SK-N-SH (cell line): Measurements from ENCODE around the gene ERC2. TPM values are rescaled to one million over a fixed set of nuclear protein-coding genes. Genes with fewer than 3 reads are reported as not detected.

Source experiments
- CTCF ChIA-PET: fragments of 300-600, 350-600 bp; formaldehyde crosslinking; extraction: SDS; loops from one replicate; lab custom pipeline; 2021; lab: Yijun Ruan, JAX
- POLR2A ChIA-PET: fragments of 350-600 bp; sonication (Branson Sonifier 250); formaldehyde crosslinking; extraction: SDS; loops from one replicate; lab custom pipeline; 2020; ENCODE audit warnings: antibody characterized with exemption, inconsistent platforms; lab: Yijun Ruan, JAX
- DNase-seq: peaks from one replicate; pipeline ENCODE4 v3.0.0; 2012
- H2AFZ ChIP-seq: fragments of 200-600 bp; sonication (generic); 2 replicates; pipeline ENCODE4 v1.8.1; 2016; ENCODE audit warnings: antibody characterized with exemption, mild to moderate bottlenecking, low read depth
- H3F3A ChIP-seq: fragments of 200-600 bp; sonication (generic); replicated peaks from 2 replicates; pipeline ENCODE3; 2016; ENCODE audit warnings: antibody characterized with exemption, mild to moderate bottlenecking; ENCODE audit not compliant: insufficient read depth
- H3K27ac ChIP-seq, 2 experiments: fragments of 200-500 bp in 1 of 2; fragments of 200-600 bp in 1 of 2; sonication (Bioruptor generic) in 1 of 2; sonication (generic), shearing (Covaris generic) in 1 of 2; 2 replicates each; pipeline versions ENCODE4 v1.5.1 to v1.6.1; 2014 to 2016; ENCODE audit warnings: low read depth in 2 of 2, inconsistent platforms in 1 of 2, low read length in 1 of 2, mild to moderate bottlenecking in 1 of 2, mixed read lengths in 1 of 2
- H3K27me3 ChIP-seq: fragments of 200-600 bp; sonication (generic), shearing (Covaris generic); 2 replicates; pipeline ENCODE4 v1.6.1; 2016; ENCODE audit warnings: mixed run types; ENCODE audit not compliant: insufficient read depth
- H3K36me3 ChIP-seq, 2 experiments: fragments of 200-500 bp in 1 of 2; fragments of 200-600 bp in 1 of 2; sonication (Bioruptor generic) in 1 of 2; sonication (generic) in 1 of 2; replicated peaks in 1 of 2; 2 replicates each; pipeline versions ENCODE3 to v1.5.1; 2014 to 2016; ENCODE audit warnings: low read length in 1 of 2, mild to moderate bottlenecking in 1 of 2; ENCODE audit not compliant: insufficient read depth in 2 of 2, control insufficient read depth in 1 of 2
- H3K4me1 ChIP-seq, 2 experiments: fragments of 200-500 bp in 1 of 2; fragments of 200-600 bp in 1 of 2; sonication (Bioruptor generic) in 1 of 2; sonication (generic), shearing (Covaris generic) in 1 of 2; 2 replicates each; pipeline versions ENCODE4 v1.5.1 to v1.6.1; 2014 to 2016; ENCODE audit warnings: low read depth in 1 of 2, low read length in 1 of 2, mixed run types in 1 of 2; ENCODE audit not compliant: insufficient read depth in 2 of 2, control insufficient read depth in 1 of 2
- H3K4me2 ChIP-seq: fragments of 200-600 bp; sonication (generic), shearing (Covaris generic); 2 replicates; pipeline ENCODE4 v1.6.1; 2017; ENCODE audit warnings: mixed run types
- H3K4me3 ChIP-seq, 2 experiments: fragments of 200-500 bp in 1 of 2; fragments of 200-600 bp in 1 of 2; sonication (Bioruptor generic) in 1 of 2; sonication (generic), shearing (Covaris generic) in 1 of 2; 2 replicates each; pipeline versions ENCODE4 v1.5.1 to v1.8.1; 2014 to 2016; ENCODE audit warnings: low read depth in 2 of 2, inconsistent platforms in 1 of 2, low read length in 1 of 2, mild to moderate bottlenecking in 1 of 2, mixed read lengths in 1 of 2, moderate library complexity in 1 of 2
- H3K79me2 ChIP-seq: fragments of 200-600 bp; sonication (generic); 2 replicates; pipeline ENCODE4 v1.8.1; 2017; ENCODE audit warnings: mild to moderate bottlenecking; ENCODE audit not compliant: insufficient read depth
- H3K9ac ChIP-seq: fragments of 200-600 bp; sonication (generic); 2 replicates; pipeline ENCODE4 v1.6.1; 2017; ENCODE audit warnings: mixed run types
- H3K9me2 ChIP-seq: fragments of 200-600 bp; sonication (generic); 2 replicates; pipeline ENCODE4 v1.6.1; 2017; ENCODE audit warnings: mixed run types
- H3K9me3 ChIP-seq: fragments of 200-600 bp; sonication (generic); 2 replicates; pipeline ENCODE4 v1.6.1; 2017; ENCODE audit warnings: mixed run types, mild to moderate bottlenecking, moderate library complexity
- H4K20me1 ChIP-seq: fragments of 200-600 bp; sonication (generic); 2 replicates; pipeline ENCODE4 v1.6.1; 2017; ENCODE audit warnings: mild to moderate bottlenecking, mixed run types; ENCODE audit not compliant: insufficient read depth
- EZH2phosphoT487 ChIP-seq: fragments of 200-600 bp; sonication (generic); IDR thresholded peaks from 2 replicates; pipeline ENCODE4 v1.6.1; 2017; ENCODE audit warnings: low read depth, mixed run types, mild to moderate bottlenecking, antibody characterized with exemption, moderate library complexity, borderline replicate concordance
- FOXM1 ChIP-seq: IDR thresholded peaks from 2 replicates; pipeline ENCODE4 v1.4.0; 2012; ENCODE audit warnings: low read depth, mild to moderate bottlenecking
- MAX ChIP-seq: IDR thresholded peaks from 2 replicates; pipeline ENCODE4 v1.4.0; 2012; ENCODE audit warnings: low read depth
- MEF2A ChIP-seq: IDR thresholded peaks from 2 replicates; pipeline ENCODE4 v1.4.0; 2012; ENCODE audit warnings: low read depth, borderline replicate concordance
- MXI1 ChIP-seq: IDR thresholded peaks from 2 replicates; pipeline ENCODE4 v1.6.1; 2012; ENCODE audit warnings: mild to moderate bottlenecking, low read depth, low read length, improper control_type of control experiment
- NRF1 ChIP-seq: IDR thresholded peaks from 2 replicates; pipeline ENCODE4 v1.6.1; 2012; ENCODE audit warnings: low read depth, mild to moderate bottlenecking, low read length
- RAD21 ChIP-seq: IDR thresholded peaks from 2 replicates; pipeline ENCODE4 v1.6.1; 2012; ENCODE audit warnings: mild to moderate bottlenecking, low read length
- REST ChIP-seq: IDR thresholded peaks from 2 replicates; pipeline ENCODE4 v1.6.1; 2012; ENCODE audit warnings: mild to moderate bottlenecking, low read depth, low read length, moderate library complexity
- RXRA ChIP-seq: IDR thresholded peaks from 2 replicates; pipeline ENCODE4 v1.4.0; 2012; ENCODE audit warnings: low read depth, mild to moderate bottlenecking, borderline replicate concordance
- TEAD4 ChIP-seq: IDR thresholded peaks from 2 replicates; pipeline ENCODE4 v1.4.0; 2012; ENCODE audit warnings: mild to moderate bottlenecking, borderline replicate concordance; ENCODE audit not compliant: insufficient read depth
- USF1 ChIP-seq: IDR thresholded peaks from 2 replicates; pipeline ENCODE4 v1.4.0; 2012; ENCODE audit warnings: low read depth, borderline replicate concordance
- WGBS: methylation state at CpG from one replicate; pipeline ENCODE4 v1.1.6; 2017; ENCODE audit warnings: low lambda C conversion rate; 5-methylcytosine and 5-hydroxymethylcytosine counted together
- polyA plus RNA-seq, 3 experiments: library from polyadenylated mRNA; depleted of rRNA; stranded (reverse); fragments of >200 nt; gene quantifications; 2 replicates each; pipeline ENCODE4 v1.2.3, GENCODE V29; 2012

ERC2 gene
- polyA plus RNA-seq, 1 of the 3 experiments (the other 2 are of a cell fraction), result 1.6 TPM

- no peaks in the 10 kb centered on the region for H3K27me3 ChIP-seq
- H2AFZ ChIP-seq, result no peak overlapping the region
- H3K9ac ChIP-seq, result no peak overlapping the region
- H3F3A ChIP-seq, result no peaks in the 10 kb centered on the region
- H3K79me2 ChIP-seq, result no peaks in the 10 kb centered on the region
- no peak overlapping the region for H3K4me2 ChIP-seq
- H3K4me3 ChIP-seq, result no peak overlapping the region
- H3K4me1 ChIP-seq, result no peaks in the 10 kb centered on the region; a peak in 1 of 4 replicates
- no peaks in the 10 kb centered on the region for H3K9me3 ChIP-seq
- WGBS, result 65% methylated on average over 6 of the region's 6 CpGs
- CTCF ChIA-PET, result no interaction called here
- no peaks in the 10 kb centered on the region for H4K20me1 ChIP-seq
- TF ChIP-seq TEAD4 (no peak), REST (no peak), RAD21 (no peak), USF1 (no peak), EZH2phosphoT487 (no peak), MXI1 (no peak), MAX (no peak), RXRA (no peak), NRF1 (no peak)
- no peak for DNase-seq
- H3K27ac ChIP-seq, result no peak overlapping the region
- POLR2A ChIA-PET, result no interaction called here
- H3K36me3 ChIP-seq, result no peaks in the 10 kb centered on the region
- no peaks in the 10 kb centered on the region for H3K9me2 ChIP-seq
Measured at GRCh38 chr3:55649554-55649953, 818.7 kb downstream of the ERC2 start.

GRCh38 chr3:55648591-55649318, 819.5 kb downstream of the ERC2 start:
- no peak overlapping the region for H3K4me3 ChIP-seq
- no peak for DNase-seq
- H3K27me3 ChIP-seq, result no peaks in the 10 kb centered on the region
- H3K9ac ChIP-seq, result no peak overlapping the region
- H3K4me1 ChIP-seq, result no peaks in the 10 kb centered on the region; a peak in 1 of 4 replicates
- POLR2A ChIA-PET, result no interaction called here
- 67% methylated on average over 6 of the region's 7 CpGs for WGBS
- CTCF ChIA-PET, result no interaction called here
- H3K79me2 ChIP-seq, result no peaks in the 10 kb centered on the region
- H3K9me2 ChIP-seq, result no peaks in the 10 kb centered on the region
- no peak overlapping the region for H2AFZ ChIP-seq
- no peaks in the 10 kb centered on the region for H4K20me1 ChIP-seq
- H3K27ac ChIP-seq, result no peak overlapping the region
- no peak overlapping the region for H3K4me2 ChIP-seq
- no peaks in the 10 kb centered on the region for H3K36me3 ChIP-seq
- no peaks in the 10 kb centered on the region for H3F3A ChIP-seq
- TF ChIP-seq MEF2A, result no peak
- TF ChIP-seq FOXM1, result no peak
- TF ChIP-seq, all 33 proteins: peak for 0
- no peaks in the 10 kb centered on the region for H3K9me3 ChIP-seq
